Measurements from ENCODE around the gene EVA1C.
"Not testable (repeated sequence)": the region's sequence is repeated elsewhere in the genome, so short reads cannot be mapped to it uniquely, and the experiment has no call there.

EVA1C gene

DNA sequence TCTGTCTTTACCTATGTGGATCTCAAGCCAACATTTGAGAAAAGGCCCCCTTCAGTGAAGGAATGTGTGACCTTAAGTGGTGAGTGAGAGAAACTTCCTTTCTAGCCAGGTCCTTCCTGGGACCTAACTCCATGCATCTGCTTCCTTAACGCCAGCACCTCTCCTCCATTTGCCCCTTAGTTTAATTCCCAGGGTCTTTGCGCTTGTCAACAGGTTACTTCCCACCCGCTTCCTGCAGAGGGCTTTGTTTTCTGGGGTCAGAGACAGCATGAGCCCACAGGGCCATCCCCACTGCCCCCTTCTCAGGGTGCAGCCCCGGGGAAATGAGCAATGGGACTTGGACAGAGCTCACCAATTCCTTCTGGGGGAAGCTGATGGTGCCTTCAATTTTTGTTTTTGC lies 54.8 kb downstream of the EVA1C start:
- DNase-seq = no peak

- DNase-seq = no peak
These were observed 56.2 kb downstream of the EVA1C start for GRCh38 chr21:32468681-32469111.

DNA sequence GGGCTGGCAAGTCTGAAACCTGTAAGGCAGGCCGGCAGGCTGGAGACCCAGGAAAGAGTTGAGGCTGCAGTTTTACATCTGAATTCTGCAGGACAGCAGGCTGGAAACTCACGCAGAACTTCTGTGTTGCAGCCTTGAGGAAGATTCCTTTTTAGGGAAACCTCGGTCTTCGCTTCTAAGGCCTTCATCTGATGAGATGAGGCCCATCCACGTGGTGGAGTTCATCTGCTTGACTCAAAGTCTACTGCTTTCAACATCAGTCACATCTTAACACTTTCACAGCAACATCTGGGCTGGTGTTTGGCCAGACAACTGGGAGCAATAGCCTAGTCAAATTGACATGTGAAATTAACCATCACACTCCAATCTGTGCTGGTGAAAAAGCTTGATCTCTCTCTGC lies 57.1 kb downstream of the EVA1C start:
- no peak for DNase-seq

- no peak for DNase-seq
These were observed 57.7 kb downstream of the EVA1C start for GRCh38 chr21:32470206-32470605.

GRCh38 chr21:32472890-32473765 lies 60.6 kb downstream of the EVA1C start:
- DNase-seq = no peak

GRCh38 chr21:32474179-32475059 lies 61.9 kb downstream of the EVA1C start:
- DNase-seq = no peak

GRCh38 chr21:32475162-32475812 lies 62.8 kb downstream of the EVA1C start:
- DNase-seq = no peak

DNA sequence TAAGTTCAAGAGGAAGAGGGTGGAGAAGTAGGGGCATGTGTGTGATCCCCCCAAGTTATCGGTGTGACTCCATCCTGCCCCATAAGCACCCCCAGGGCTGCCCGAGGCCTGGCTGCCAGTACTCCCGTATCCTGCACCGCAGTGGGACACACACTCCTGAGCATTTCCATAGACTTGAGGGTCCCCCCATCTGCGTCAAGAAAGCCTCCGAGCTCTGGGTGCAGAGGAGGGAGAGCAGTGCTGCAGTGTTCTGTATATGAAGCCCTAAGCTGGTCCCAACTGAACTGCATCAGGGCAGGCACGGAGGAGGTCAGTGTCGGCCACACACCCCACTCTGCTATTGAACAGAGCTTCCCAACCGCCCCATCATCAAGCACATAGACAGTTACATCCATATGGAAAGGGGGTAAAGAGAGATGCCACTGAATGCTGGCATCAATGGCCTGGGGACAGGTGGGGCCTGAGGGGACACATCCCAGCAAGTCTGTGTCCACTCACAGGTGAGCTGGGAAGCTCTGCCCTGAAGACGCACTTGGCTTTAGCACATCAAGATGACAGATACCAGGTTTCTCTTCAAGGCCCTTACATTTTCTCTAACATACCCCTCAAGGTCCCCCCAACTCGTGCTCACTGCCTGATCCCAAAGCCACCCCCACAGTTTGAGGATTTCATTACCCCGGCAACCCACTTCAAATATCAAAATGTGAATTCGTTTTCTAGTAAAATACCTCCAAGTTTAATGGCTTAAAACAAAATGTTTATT lies 64.3 kb downstream of the EVA1C start:
- DNase-seq = no peak

- DNase-seq = no peak
These were observed 64.9 kb downstream of the EVA1C start for GRCh38 chr21:32477424-32477745.

DNA sequence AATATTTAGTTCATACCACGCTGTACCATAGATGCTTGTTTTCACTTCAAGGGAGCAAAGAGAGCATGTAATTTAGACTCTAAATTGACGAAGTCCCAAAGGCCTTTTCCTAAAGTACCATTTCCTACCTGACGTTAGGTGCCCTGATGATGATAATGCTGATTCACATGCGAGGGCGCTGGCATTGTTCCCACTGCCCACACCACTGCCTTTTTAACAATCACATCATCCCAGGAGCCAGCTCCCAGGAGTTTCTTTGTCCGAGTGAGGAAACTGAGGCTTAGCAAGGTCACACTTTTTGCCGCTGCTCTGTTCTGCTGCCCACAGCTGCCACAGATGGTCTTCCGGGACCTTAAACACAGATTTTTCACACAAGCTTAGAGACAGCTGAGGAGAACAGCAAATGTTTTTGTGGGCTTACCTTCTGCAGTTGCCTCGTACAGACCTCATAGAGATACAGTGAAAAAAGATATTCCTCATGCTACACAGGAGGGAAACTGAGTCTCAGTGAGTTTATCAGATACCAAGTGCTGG lies 69.4 kb downstream of the EVA1C start:
- DNase-seq = no peak

GRCh38 chr21:32482565-32483292 lies 70.2 kb downstream of the EVA1C start:
- no peak for DNase-seq

GRCh38 chr21:32483293-32483595 lies 70.7 kb downstream of the EVA1C start:
- DNase-seq = no peak

DNA sequence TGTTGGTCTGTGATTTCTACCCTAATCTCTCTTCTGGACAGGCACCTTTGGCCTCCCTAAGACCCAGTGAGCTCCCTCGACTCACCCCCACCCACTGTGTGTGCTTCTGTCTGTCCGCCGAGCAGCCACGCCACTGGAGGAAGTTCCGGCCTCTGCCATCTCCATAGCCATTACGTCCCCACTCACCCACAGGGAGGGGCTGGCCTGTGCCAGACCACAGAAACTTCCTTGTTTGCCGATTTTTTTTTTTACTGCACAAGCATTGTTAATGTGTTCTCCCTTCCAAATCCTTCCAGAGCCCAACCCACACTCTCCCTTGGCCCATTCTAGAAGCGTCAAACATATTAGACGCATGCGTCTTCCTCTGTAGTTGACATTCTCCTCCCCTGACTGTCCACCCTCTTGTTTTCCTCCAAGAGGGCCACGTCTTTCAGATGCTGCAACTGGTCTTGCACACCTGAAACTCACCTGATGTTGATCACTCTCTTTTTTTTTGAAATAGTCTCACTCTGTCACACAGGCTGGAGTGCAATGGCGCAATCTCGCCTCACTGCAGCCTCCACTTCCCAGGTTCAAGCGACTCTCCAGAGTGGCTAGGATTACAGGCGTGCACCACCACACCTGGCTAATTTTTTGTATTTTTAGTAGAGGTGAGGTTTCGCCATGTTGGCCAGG lies 72.3 kb downstream of the EVA1C start:
- no peak for DNase-seq

GRCh38 chr21:32492376-32492775 lies 79.9 kb downstream of the EVA1C start:
- DNase-seq = no peak

DNA sequence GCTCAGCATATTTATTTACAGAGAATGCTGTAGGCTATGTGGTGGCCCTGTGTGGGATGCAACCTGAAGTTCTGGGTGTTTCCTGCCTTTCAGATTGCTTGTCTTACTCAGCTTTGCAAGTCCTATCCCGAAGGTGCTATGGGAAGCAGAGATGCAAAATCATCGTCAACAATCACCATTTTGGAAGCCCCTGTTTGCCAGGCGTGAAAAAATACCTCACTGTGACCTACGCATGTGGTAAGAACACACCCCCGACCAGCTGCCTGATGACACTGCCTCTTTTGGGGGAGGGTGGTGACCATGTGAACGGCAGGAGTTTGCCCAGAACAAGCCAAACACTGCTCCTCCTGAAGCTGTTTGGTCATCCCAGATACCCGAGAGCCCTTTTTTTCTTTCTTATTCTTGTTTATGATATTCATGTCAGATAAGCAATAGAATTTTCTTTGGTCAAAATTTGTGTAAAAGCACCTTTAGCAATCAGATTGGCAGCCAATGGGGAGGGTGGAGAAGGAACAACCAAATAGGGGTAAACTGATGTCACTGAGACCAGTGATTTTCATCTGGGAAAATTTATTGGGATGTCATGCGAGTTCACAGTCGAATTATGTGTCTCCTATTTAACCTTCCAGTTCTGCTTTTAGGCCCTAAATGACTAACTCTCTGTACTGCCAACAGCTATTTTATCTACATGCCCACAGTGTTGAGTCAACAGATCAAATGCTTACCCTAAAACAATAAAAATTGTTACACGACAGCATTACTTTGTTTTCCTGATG lies 82.6 kb downstream of the EVA1C start:
- no peak for DNase-seq

- no peak for DNase-seq
These were observed 84.1 kb downstream of the EVA1C start for GRCh38 chr21:32496568-32496967.

- no peak for DNase-seq
These were observed 86.9 kb downstream of the EVA1C start for GRCh38 chr21:32499249-32500055.

DNA sequence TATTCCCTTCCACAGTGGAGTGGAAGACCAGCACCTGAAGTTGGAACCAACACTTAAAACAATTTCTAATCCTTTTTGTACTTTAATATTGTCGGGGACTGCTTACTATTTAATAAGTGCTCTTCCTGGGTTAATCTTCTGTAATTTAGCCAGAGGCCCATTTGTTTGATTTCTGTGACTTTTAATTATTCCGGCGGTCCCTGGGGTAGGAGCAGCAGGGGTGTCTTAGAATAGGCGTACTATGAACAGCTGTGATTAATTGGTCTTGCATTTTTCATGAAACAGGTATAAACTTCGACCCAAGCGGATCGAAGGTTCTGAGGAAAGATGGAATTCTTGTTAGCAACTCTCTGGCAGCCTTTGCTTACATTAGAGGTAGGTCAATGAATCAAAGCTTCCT lies 91.1 kb downstream of the EVA1C start:
- DNase-seq = not testable (repeated sequence)

GRCh38 chr21:32505767-32506166 lies 93.3 kb downstream of the EVA1C start:
- DNase-seq = not testable (repeated sequence)

Data from effector CD8-positive, alpha-beta T cell (primary cell).